Coronary artery (tissue), 2 donors: Measurements from ENCODE around the gene HMCN1.

Experiments
- DNase-seq: peaks from one replicate; pipeline ENCODE4 v3.0.0-alpha.2; 2017; ENCODE audit warnings: low spot score
- H3K27ac ChIP-seq, 2 donors: fragments of 200-600 bp; sonication (generic); one replicate each; pipeline ENCODE4 v1.5.1; 2016 to 2019
- H3K4me3 ChIP-seq: fragments of 200-600 bp; sonication (generic); 2 replicates; pipeline ENCODE4 v1.5.1; 2016; ENCODE audit warnings: mild to moderate bottlenecking, moderate library complexity
- CTCF ChIP-seq: fragments of 200-600 bp; sonication (generic); IDR thresholded peaks from one replicate; pipeline ENCODE4 v1.5.1; 2019; ENCODE audit warnings: antibody characterized with exemption

HMCN1 gene

GRCh38 chr1:185843986-185844385 lies 109.8 kb downstream of the HMCN1 start:
- TF ChIP-seq CTCF, result no peak
- no peak for DNase-seq
- no peak overlapping the region for H3K4me3 ChIP-seq
- H3K27ac ChIP-seq, result no peak overlapping the region

- Histone ChIP-seq H3K27ac (no peak overlapping the region), H3K4me3 (no peak overlapping the region)
- no peak for TF ChIP-seq CTCF
- no peak for DNase-seq
Observed at GRCh38 chr1:185846672-185847444, 112.7 kb downstream of the HMCN1 start.

DNA sequence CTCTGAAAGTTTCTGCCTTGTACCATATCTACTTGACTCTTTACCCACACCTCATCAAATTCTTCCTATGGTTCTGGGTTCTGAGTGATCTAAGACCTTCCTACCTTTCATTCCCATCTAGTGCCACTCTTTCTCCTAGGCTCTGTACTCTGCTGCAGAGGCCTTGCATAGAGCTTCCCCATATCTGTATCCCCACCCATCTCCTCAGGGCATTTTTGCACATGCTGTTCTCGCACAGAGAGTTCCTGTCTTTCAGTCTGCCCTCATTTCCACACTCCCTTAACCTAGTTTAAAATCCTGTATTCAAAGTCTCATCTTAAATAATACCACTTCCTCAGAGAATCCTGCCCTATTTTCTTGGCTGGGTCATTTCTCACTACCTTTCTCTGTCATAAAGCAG lies 114.8 kb downstream of the HMCN1 start:
- H3K27ac ChIP-seq, result no peak overlapping the region
- no peak for TF ChIP-seq CTCF
- no peak for DNase-seq

DNA sequence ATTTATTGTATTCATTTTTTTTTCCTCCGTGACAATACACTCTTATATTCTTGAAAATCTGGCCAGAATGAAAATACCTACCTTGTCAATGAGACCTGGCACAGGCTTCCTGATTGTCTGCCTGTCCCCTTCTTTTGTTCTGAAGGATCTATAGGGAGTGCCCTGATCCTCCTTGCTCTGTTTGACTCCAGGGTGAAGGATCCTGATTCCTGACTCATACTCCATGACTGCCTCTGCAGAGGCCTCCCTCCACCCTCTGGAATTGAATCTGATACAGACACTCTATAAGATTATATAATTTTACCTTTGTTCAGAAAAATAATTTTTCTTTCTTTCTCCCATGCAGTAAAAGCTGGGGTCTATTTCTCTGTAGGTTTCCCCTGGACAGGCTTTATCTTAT lies 116.2 kb downstream of the HMCN1 start:
- no peak for DNase-seq
- no peak overlapping the region for H3K4me3 ChIP-seq
- no peak for TF ChIP-seq CTCF
- H3K27ac ChIP-seq, result no peak overlapping the region

More for the DNA sequence above, 114.8 kb downstream of the HMCN1 start:
- H3K4me3 ChIP-seq, result no peak overlapping the region

DNA sequence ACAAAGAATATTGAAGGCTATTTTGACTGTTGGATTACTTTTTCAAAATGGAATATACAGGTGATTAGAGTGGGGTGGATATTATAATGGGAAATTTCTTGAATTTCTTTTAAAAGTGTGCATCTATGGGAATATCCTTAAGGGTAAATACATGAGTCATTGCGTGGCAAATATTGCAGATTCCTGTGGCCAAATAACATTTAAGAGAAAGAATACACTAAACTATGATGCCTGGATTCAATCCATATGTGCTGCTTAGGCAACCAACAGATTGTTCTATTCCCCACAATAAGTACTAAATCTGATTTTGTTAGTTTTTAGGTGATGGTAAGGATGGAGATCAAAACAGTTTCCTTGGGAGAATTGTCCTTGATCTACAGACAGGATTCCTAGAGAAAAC lies 119.5 kb downstream of the HMCN1 start:
- TF ChIP-seq CTCF, result no peak
- Histone ChIP-seq H3K4me3 (no peak overlapping the region), H3K27ac (peak overlapping the region in 1 of 2 donors; percentile 18)
- no peak for DNase-seq

DNA sequence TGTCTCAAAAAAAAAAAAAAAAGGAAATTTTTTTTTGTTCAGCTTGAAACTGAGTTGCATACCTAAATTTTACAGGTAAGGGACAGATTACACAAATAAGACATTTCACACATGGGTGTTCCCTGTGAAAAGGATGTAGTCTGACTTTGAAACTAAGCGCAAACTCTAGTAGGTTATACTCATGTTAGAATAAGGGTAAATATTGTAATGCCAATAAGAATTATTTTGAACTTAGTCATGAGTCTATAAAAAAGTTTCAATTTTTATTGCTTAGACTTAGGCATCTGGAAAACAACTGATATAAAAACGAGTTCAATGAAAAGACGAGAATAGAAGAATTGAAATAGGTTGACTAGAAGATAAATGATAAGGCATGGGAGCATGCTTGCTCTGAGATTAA lies 122.3 kb downstream of the HMCN1 start:
- no peak for TF ChIP-seq CTCF
- Histone ChIP-seq H3K27ac (no peak overlapping the region), H3K4me3 (peak overlapping the region; percentile 48)
- no peak for DNase-seq

GRCh38 chr1:185857442-185857841 lies 123.3 kb downstream of the HMCN1 start:
- TF ChIP-seq CTCF, result no peak
- Histone ChIP-seq H3K4me3 (peak overlapping the region; percentile 48), H3K27ac (peak overlapping the region in 1 of 2 donors; percentile 24)
- DNase-seq, result no peak
